ENCODE measurements around the gene HOXD9. TPM values are rescaled to one million over a fixed set of nuclear protein-coding genes. Genes with fewer than 3 reads are reported as not detected.

The HOXD9 gene
- polyA plus RNA-seq, 1 donor (not counting 4 experiments of a cell fraction or from before 2014, with no cell fraction given) = not detected

DNA sequence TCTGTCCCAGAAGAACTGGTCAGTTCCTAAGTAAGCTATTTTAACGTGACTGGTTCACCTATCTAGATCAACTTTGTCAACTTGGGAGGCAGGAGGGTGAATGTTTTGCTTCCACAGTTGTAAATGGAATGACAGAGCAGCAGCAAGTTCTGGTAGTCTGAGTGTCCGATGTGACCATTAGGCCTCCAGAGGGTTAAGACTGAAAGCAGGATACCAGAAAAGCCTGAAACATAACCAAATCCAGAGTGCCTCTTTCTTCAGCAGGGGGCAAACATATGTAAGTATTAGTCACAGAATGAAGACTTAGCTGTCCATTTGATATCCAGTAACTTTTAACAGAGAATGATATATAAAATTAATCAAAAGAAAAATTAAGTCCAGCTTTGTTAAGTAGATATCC lies 43.8 kb downstream of the HOXD9 start:
- H3K9me3 ChIP-seq (ENCODE audit: control insufficient read depth, low read depth, low read length) = peaks cover 2% of the 10 kb centered on the region
- H3K4me3 ChIP-seq (ENCODE audit: control insufficient read depth in 2 of 3, extremely low read depth in 1 of 3, insufficient read depth in 2 of 3, low read depth in 1 of 3, low read length in 3 of 3) = no peak overlapping the region
- H3K27me3 ChIP-seq (ENCODE audit: control insufficient read depth, extremely low read depth, insufficient read depth, low read length) = peaks cover 74% of the 10 kb centered on the region
- no peaks in the 10 kb centered on the region for H3K36me3 ChIP-seq (ENCODE audit: control insufficient read depth in 2 of 2, extremely low read depth in 1 of 2, insufficient read depth in 2 of 2, low read length in 2 of 2)
- H4K20me1 ChIP-seq (ENCODE audit: control insufficient read depth, extremely low read depth, insufficient read depth, low read length) = no peaks in the 10 kb centered on the region
- TF ChIP-seq, protein P1, sequence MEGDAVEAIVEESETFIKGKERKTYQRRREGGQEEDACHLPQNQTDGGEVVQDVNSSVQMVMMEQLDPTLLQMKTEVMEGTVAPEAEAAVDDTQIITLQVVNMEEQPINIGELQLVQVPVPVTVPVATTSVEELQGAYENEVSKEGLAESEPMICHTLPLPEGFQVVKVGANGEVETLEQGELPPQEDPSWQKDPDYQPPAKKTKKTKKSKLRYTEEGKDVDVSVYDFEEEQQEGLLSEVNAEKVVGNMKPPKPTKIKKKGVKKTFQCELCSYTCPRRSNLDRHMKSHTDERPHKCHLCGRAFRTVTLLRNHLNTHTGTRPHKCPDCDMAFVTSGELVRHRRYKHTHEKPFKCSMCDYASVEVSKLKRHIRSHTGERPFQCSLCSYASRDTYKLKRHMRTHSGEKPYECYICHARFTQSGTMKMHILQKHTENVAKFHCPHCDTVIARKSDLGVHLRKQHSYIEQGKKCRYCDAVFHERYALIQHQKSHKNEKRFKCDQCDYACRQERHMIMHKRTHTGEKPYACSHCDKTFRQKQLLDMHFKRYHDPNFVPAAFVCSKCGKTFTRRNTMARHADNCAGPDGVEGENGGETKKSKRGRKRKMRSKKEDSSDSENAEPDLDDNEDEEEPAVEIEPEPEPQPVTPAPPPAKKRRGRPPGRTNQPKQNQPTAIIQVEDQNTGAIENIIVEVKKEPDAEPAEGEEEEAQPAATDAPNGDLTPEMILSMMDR (optimal IDR thresholded peaks at IDR 0.05 in 1 of 3, IDR thresholded peaks at IDR 0.05 in 1 of 3, conservative IDR thresholded peaks at IDR 0.05 in 1 of 3; ENCODE audit: extremely low read depth in 1 of 3, insufficient read depth in 2 of 3, low read length in 3 of 3) = no peak
- TF ChIP-seq EZH2 (IDR thresholded peaks at IDR 0.05; ENCODE audit: low read length) = no peak
- no peak overlapping the region for H3K4me2 ChIP-seq (ENCODE audit: control insufficient read depth, extremely low read depth, insufficient read depth, low read depth, low read length)
- H2AFZ ChIP-seq (ENCODE audit: control insufficient read depth, low read length) = no peak overlapping the region
- DNase-seq (ENCODE audit: low read depth, low spot score) (no peak), FAIRE-seq (no peak)
- H3K9me1 ChIP-seq (ENCODE audit: control insufficient read depth, extremely low read depth, insufficient read depth, low read length) = no peaks in the 10 kb centered on the region
- H3K27ac ChIP-seq (ENCODE audit: control insufficient read depth, insufficient read depth, low read length) = no peak overlapping the region
- H3K9ac ChIP-seq (ENCODE audit: control insufficient read depth, extremely low read depth, insufficient read depth, low read length) = no peak overlapping the region
- no peaks in the 10 kb centered on the region for H3K4me1 ChIP-seq (ENCODE audit: control insufficient read depth, extremely low read depth, insufficient read depth, low read length)
- H3K79me2 ChIP-seq (ENCODE audit: control insufficient read depth, insufficient read depth, low read length) = no peaks in the 10 kb centered on the region
- dilution Hi-C loops (cut with MboI; ENCODE audit: extremely low pct_ligation_motif_present, low sequenced_read_pairs) = loop anchor here (25.0 kb wide), 1 partner anchor 471 kb away; no protein-coding TSS in a partner anchor

DNA sequence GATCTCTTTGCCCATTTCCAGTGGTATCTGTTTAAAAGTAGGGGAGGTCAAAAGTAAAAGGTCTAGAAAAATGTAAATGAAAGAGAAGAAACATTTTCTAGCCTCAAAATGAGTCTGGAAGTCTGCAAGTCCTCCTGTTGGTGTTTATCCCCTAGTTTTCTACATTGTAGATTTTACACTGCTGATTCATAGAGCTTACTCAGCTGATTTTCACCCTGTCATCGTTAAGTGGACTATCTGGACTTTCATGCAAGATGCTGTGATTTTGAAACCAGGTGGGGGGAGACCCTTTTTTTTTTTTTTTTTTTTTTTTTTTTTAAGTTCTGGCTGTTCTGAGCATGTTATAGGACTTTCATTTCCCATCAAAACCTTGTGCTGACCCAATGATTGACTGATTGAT lies 44.9 kb downstream of the HOXD9 start:
- Histone ChIP-seq H3K4me2 (ENCODE audit: control insufficient read depth, extremely low read depth, insufficient read depth, low read depth, low read length) (no peak overlapping the region), H3K36me3 (ENCODE audit: control insufficient read depth in 2 of 2, extremely low read depth in 1 of 2, insufficient read depth in 2 of 2, low read length in 2 of 2) (no peaks in the 10 kb centered on the region), H3K27ac (ENCODE audit: control insufficient read depth, insufficient read depth, low read length) (no peak overlapping the region), H3K9me1 (ENCODE audit: control insufficient read depth, extremely low read depth, insufficient read depth, low read length) (no peaks in the 10 kb centered on the region), H3K9ac (ENCODE audit: control insufficient read depth, extremely low read depth, insufficient read depth, low read length) (no peak overlapping the region), H3K9me3 (ENCODE audit: control insufficient read depth, low read depth, low read length) (peaks cover 5% of the 10 kb centered on the region), H2AFZ (ENCODE audit: control insufficient read depth, low read length) (no peak overlapping the region), H3K27me3 (ENCODE audit: control insufficient read depth, extremely low read depth, insufficient read depth, low read length) (peaks cover 74% of the 10 kb centered on the region), H4K20me1 (ENCODE audit: control insufficient read depth, extremely low read depth, insufficient read depth, low read length) (no peaks in the 10 kb centered on the region), H3K4me3 (ENCODE audit: control insufficient read depth in 2 of 3, extremely low read depth in 1 of 3, insufficient read depth in 2 of 3, low read depth in 1 of 3, low read length in 3 of 3) (no peak overlapping the region), H3K79me2 (ENCODE audit: control insufficient read depth, insufficient read depth, low read length) (no peaks in the 10 kb centered on the region), H3K4me1 (ENCODE audit: control insufficient read depth, extremely low read depth, insufficient read depth, low read length) (no peaks in the 10 kb centered on the region)
- dilution Hi-C loops (cut with MboI; ENCODE audit: extremely low pct_ligation_motif_present, low sequenced_read_pairs) = loop anchor here (25.0 kb wide), 1 partner anchor 470 kb away; no protein-coding TSS in a partner anchor
- FAIRE-seq = no peak
- no peak for DNase-seq (ENCODE audit: low read depth, low spot score)
- no peak for TF ChIP-seq EZH2 (IDR thresholded peaks at IDR 0.05; ENCODE audit: low read length)
- TF ChIP-seq, protein P1 (optimal IDR thresholded peaks at IDR 0.05 in 1 of 3, IDR thresholded peaks at IDR 0.05 in 1 of 3, conservative IDR thresholded peaks at IDR 0.05 in 1 of 3; ENCODE audit: extremely low read depth in 1 of 3, insufficient read depth in 2 of 3, low read length in 3 of 3) = no peak
